Activated CD8-positive, alpha-beta memory T cell treated with anti-CD3 and anti-CD28 coated beads, Interleukin-2, amount 10 ng/mL, durations not matched to agents 7 days and 5 days (primary cell): Measurements from ENCODE around the gene TP73. TPM values are rescaled to one million over a fixed set of nuclear protein-coding genes. Genes with fewer than 3 reads are reported as not detected.

Experiments
- ATAC-seq: fragments of 150-1000 bp; cut with Tn5 transposase; one replicate; pipeline ENCODE4 v1.10.0; 2021; ENCODE audit warnings: moderate library complexity
- CTCF ChIA-PET: fragments of 350-600 bp; sonication (Branson Sonifier 250); formaldehyde crosslinking; loops from one replicate; lab custom pipeline; 2021; ENCODE audit warnings: antibody characterized with exemption; lab: Charles Lee
- DNase-seq: peaks from one replicate; pipeline ENCODE4 v3.0.0-alpha.2; 2020
- H3K27ac Mint-ChIP-seq: one replicate; pipeline ENCODE4 v1.8.0; 2021; ENCODE audit warnings: mild to moderate bottlenecking, mixed read lengths
- H3K27me3 Mint-ChIP-seq: one replicate; pipeline ENCODE4 v1.8.0; 2021; ENCODE audit warnings: mixed read lengths
- H3K36me3 Mint-ChIP-seq: one replicate; pipeline ENCODE4 v1.8.0; 2021; ENCODE audit warnings: mild to moderate bottlenecking, mixed read lengths
- H3K4me1 Mint-ChIP-seq: one replicate; pipeline ENCODE4 v1.8.0; 2021; ENCODE audit warnings: mixed read lengths
- H3K4me3 Mint-ChIP-seq: one replicate; pipeline ENCODE4 v1.8.0; 2021; ENCODE audit warnings: mild to moderate bottlenecking, moderate library complexity, mixed read lengths
- H3K9me3 Mint-ChIP-seq: one replicate; pipeline ENCODE4 v1.8.0; 2022; ENCODE audit warnings: low read depth, mixed read lengths
- total RNA-seq, 2 experiments: library from RNA; stranded (reverse); gene quantifications; one replicate each; pipeline ENCODE4 v1.2.3, GENCODE V29; 2021

Gene TP73
- total RNA-seq, 2 experiments from 2014 or later: 2.1 to 15.2 TPM

DNA sequence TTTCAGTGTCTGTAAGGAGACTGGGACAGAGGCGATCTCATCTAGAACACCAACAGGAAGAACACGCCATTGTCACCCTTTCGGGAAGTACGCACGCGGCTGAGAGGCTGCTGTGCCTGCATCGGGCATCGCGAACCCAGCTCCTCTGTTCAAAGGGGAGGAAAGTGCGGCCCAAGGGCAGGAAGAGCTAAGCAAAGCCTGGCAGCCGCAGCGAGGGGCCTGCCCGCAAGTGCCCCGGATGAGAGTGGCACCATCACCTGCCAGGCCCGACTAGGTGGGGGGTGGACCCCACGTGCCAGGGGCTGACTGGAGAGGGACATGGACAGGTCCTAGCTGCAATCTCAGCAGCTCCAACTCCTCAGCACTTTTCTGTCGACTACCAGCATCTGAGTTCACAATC, 20.0 kb upstream of the TP73 start:
- ATAC-seq: no peak
- DNase-seq: no peak
- Mint-ChIP-seq H3K4me1 (peaks cover 4% of the 10 kb centered on the region), H3K36me3 (peaks cover 7% of the 10 kb centered on the region), H3K9me3 (no peaks in the 10 kb centered on the region), H3K27ac (no peak overlapping the region), H3K27me3 (no peaks in the 10 kb centered on the region), H3K4me3 (no peak overlapping the region)
- CTCF ChIA-PET: interaction anchor here (1.2 to 1.5 kb wide), 2 partner anchors 12 to 13 kb away, joined by 3 to 5 read pairs; no protein-coding TSS in a partner anchor

DNA sequence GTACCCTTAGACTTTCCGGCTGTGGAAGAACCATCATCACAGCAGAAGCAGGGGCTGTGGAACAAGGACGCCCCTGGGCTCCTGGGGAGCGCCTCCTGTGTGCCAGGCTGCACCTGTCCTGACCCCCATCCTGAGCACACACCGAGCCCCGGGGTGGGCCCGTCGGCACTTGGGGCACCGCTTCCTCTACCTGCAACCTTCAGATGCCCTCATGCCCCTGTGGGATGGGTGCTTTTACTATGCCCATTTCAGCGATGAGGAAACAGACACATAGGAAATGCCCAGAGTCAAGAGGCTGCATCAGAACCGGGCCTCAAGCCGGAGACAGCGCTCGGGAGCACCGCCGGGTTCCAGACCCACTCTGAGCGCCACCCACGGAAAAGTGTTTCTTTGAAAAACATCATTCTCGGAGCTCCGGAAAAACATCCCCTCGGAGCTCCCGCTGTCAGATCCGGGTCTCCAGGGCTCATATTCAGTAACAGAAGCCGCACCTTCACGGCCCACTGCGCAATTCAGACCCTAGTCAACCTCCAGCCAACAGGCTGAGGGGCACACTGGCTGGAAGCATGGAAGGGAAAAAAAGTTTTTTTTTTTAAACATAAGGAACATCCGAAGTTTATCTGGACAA, 19.5 kb upstream of the TP73 start:
- Mint-ChIP-seq H3K27me3 (no peaks in the 10 kb centered on the region), H3K27ac (no peak overlapping the region)

DNA sequence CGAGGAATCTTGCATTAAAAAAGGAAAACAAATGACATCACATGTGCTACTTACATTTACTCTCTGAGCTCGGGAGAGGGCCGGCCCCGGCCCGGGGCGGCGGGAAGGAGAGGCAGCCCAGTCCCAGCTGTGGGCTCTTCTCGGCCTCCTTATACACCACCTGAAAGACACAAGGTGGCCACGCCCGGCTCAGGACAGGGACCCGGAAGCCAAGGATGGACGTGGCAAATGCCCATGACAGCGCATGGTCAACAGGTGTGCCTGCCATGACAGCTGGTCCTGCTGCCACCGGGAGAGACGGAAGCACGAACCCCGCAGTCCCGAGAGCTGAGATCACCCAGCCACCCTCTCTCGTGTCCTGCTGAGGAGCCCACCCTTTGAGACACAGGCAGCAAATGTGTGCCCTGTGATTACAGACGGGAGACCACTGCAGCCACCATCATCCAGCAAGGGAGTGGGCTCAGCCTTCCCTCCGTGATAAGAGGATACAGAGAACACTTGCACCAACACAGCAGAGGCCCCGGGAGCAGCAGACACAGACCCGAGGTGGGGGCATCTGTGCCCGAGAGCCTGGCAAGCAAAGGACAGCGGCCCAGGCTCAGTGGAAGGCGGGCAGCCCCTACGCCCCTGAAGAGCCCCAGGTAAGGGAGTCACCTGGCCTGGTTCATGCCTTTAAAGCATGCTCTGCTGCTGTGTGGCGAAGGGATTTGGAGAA, 18.8 kb upstream of the TP73 start:
- H3K27me3 Mint-ChIP-seq: no peaks in the 10 kb centered on the region

More for the DNA sequence above, 19.5 kb upstream of the TP73 start:
- H3K4me1 Mint-ChIP-seq: peaks cover 4% of the 10 kb centered on the region
- no peaks in the 10 kb centered on the region for H3K9me3 Mint-ChIP-seq
- DNase-seq (no peak), ATAC-seq (no peak)
- H3K36me3 Mint-ChIP-seq: peaks cover 7% of the 10 kb centered on the region
- H3K4me3 Mint-ChIP-seq: no peak overlapping the region
- CTCF ChIA-PET: interaction anchor here (1.2 to 1.5 kb wide), 2 partner anchors 13 to 14 kb away, joined by 3 to 5 read pairs; no protein-coding TSS in a partner anchor

GRCh38 chr1:3634059-3634800, 18.1 kb upstream of the TP73 start:
- ATAC-seq (no peak), DNase-seq (no peak)
- CTCF ChIA-PET: no interaction called here
- no peak overlapping the region for H3K27ac Mint-ChIP-seq
- H3K36me3 Mint-ChIP-seq: peaks cover 13% of the 10 kb centered on the region
- no peak overlapping the region for H3K4me3 Mint-ChIP-seq
- no peaks in the 10 kb centered on the region for H3K9me3 Mint-ChIP-seq
- H3K4me1 Mint-ChIP-seq: peaks cover 4% of the 10 kb centered on the region
- no peaks in the 10 kb centered on the region for H3K27me3 Mint-ChIP-seq

More for the DNA sequence above, 18.8 kb upstream of the TP73 start:
- Mint-ChIP-seq H3K4me3 (no peak overlapping the region), H3K36me3 (peaks cover 9% of the 10 kb centered on the region), H3K4me1 (peaks cover 4% of the 10 kb centered on the region), H3K9me3 (no peaks in the 10 kb centered on the region), H3K27ac (no peak overlapping the region)
- CTCF ChIA-PET: no interaction called here
- no peak for DNase-seq
- no peak for ATAC-seq

DNA sequence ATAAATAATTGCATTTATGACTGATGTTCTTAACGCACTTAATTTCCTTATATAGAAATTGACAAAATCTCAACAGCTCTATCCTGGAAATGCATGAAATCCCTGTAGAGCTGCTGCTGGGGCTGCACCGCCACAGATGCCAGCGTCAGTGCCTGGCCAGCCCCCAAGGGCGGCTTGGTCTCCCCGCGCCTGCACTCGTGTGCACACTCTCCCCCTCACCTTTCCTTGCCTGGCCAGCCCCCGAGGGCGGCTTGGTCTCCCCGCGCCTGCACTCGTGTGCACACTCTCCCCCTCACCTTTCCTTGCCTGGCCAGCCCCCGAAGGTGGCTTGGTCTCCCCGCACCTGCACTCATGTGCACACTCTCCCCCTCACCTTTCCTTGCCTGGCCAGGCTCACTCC, 16.2 kb upstream of the TP73 start:
- no peak for DNase-seq
- Mint-ChIP-seq H3K4me3 (no peak overlapping the region), H3K9me3 (no peaks in the 10 kb centered on the region), H3K27me3 (no peaks in the 10 kb centered on the region), H3K4me1 (no peaks in the 10 kb centered on the region), H3K27ac (no peak overlapping the region), H3K36me3 (peaks cover 13% of the 10 kb centered on the region)
- CTCF ChIA-PET: interaction anchor here (1.5 kb wide), 1 partner anchor 17 kb away, joined by 3 read pairs; no protein-coding TSS in a partner anchor
- ATAC-seq: no peak

GRCh38 chr1:3636531-3636930, 15.8 kb upstream of the TP73 start:
- CTCF ChIA-PET: interaction anchor here (1.5 kb wide), 1 partner anchor 18 kb away, joined by 3 read pairs; no protein-coding TSS in a partner anchor
- DNase-seq (no peak), ATAC-seq (no peak)
- no peak overlapping the region for H3K4me3 Mint-ChIP-seq
- no peaks in the 10 kb centered on the region for H3K4me1 Mint-ChIP-seq
- H3K9me3 Mint-ChIP-seq: no peaks in the 10 kb centered on the region
- peaks cover 13% of the 10 kb centered on the region for H3K36me3 Mint-ChIP-seq
- no peak overlapping the region for H3K27ac Mint-ChIP-seq
- no peaks in the 10 kb centered on the region for H3K27me3 Mint-ChIP-seq

DNA sequence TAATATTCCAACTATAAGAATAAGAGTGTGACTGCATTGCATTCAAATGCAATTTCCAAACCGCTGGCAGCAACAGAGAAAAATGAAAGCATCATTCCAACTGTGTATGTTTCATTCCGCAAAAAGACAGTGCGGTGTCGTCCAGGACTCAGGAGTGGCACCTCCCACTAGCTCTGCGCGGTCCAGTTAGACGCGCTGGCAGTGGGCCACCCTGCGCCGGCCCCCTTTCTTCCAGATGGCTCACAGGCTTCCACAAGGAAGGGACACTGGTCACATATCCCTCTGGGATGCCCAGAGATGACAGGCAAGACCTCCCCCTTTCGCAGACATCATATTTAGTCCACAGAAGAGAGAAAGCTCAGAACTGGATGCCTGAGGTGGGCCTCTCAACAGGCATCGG, 14.3 kb upstream of the TP73 start:
- CTCF ChIA-PET: interaction anchor here (1.2 kb wide), 1 partner anchor 19 kb away, joined by 4 read pairs; no protein-coding TSS in a partner anchor

GRCh38 chr1:3638676-3639075, 13.6 kb upstream of the TP73 start:
- no peaks in the 10 kb centered on the region for H3K4me1 Mint-ChIP-seq
- no peak overlapping the region for H3K27ac Mint-ChIP-seq
- DNase-seq (no peak), ATAC-seq (no peak)
- H3K9me3 Mint-ChIP-seq: no peaks in the 10 kb centered on the region
- CTCF ChIA-PET: no interaction called here
- H3K27me3 Mint-ChIP-seq: no peaks in the 10 kb centered on the region
- peaks cover 14% of the 10 kb centered on the region for H3K36me3 Mint-ChIP-seq
- no peak overlapping the region for H3K4me3 Mint-ChIP-seq

More for the DNA sequence above, 14.3 kb upstream of the TP73 start:
- DNase-seq: no peak
- Mint-ChIP-seq H3K27me3 (no peaks in the 10 kb centered on the region), H3K27ac (no peak overlapping the region), H3K4me3 (no peak overlapping the region), H3K36me3 (peaks cover 14% of the 10 kb centered on the region), H3K4me1 (no peaks in the 10 kb centered on the region), H3K9me3 (no peaks in the 10 kb centered on the region)
- ATAC-seq: no peak

DNA sequence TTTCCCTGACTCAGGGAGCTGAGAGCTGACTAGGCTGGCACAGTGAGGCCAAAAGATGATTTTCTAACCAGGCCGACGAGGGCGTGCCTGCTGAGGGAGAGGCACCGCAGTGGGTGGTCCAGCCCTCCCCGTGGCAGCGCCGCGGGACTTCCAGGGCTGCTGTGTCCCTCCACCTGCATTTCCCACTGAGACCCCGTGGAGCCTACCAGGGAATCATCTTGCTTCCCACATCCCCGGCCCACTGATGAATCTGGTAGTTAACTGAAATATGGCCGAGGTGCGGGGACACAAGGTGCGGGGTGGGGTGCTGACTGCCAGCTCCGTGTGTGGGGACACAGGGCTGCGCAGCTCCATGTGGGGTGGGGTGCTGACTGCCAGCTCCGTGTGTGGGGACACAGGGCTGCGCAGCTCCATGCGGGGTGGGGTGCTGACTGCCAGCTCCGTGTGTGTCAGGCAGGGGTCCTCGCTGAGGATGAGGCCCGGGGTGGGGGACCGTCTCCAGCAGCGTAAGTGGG, 12.9 kb upstream of the TP73 start:
- Mint-ChIP-seq H3K4me1 (no peaks in the 10 kb centered on the region), H3K36me3 (peaks cover 13% of the 10 kb centered on the region), H3K4me3 (no peak overlapping the region), H3K27ac (no peak overlapping the region), H3K9me3 (no peaks in the 10 kb centered on the region), H3K27me3 (no peaks in the 10 kb centered on the region)
- no peak for ATAC-seq
- no peak for DNase-seq
- CTCF ChIA-PET: no interaction called here

DNA sequence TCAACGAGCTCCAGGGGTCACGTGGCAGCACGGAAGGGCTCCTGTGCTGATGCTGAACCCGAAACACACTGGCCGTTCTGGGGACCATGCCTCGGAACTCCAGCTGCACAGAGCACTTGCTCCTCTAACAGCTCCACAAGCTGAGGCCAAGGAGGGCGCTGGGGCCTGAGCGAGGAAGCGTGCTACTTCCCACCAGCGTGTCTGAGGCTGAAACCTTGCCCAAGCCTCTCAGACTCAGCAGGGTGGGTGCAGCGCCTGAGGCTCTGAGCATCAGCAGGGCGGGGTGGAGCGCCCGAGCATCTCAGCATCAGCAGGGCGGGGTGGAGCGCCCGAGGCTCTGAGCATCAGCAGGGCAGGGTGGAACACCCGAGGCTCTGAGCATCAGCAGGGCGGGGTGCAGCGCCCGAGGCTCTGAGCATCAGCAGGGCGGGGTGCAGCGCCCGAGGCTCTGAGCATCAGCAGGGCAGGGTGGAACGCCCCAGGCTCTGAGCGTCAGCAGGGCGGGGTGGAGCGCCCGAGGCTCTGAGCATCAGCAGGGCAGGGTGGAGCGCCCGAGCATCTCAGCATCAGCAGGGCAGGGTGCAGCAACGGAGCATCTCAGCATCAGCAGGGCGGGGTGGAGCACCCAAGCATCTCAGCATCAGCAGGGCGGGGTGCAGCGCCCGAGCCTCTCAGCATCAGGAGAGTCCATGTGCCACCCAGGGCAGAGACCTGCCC, 12.0 kb upstream of the TP73 start:
- H3K27me3 Mint-ChIP-seq: no peaks in the 10 kb centered on the region
- no peaks in the 10 kb centered on the region for H3K9me3 Mint-ChIP-seq
- H3K4me1 Mint-ChIP-seq: no peaks in the 10 kb centered on the region
- H3K36me3 Mint-ChIP-seq: peaks cover 14% of the 10 kb centered on the region
- DNase-seq: no peak
- CTCF ChIA-PET: no interaction called here
- no peak overlapping the region for H3K4me3 Mint-ChIP-seq
- ATAC-seq: no peak
- no peak overlapping the region for H3K27ac Mint-ChIP-seq

- ATAC-seq: no peak
- H3K9me3 Mint-ChIP-seq: no peaks in the 10 kb centered on the region
- no peak overlapping the region for H3K27ac Mint-ChIP-seq
- peaks cover 15% of the 10 kb centered on the region for H3K36me3 Mint-ChIP-seq
- CTCF ChIA-PET: no interaction called here
- H3K4me3 Mint-ChIP-seq: no peak overlapping the region
- H3K27me3 Mint-ChIP-seq: no peaks in the 10 kb centered on the region
- H3K4me1 Mint-ChIP-seq: no peaks in the 10 kb centered on the region
- no peak for DNase-seq
These were observed 11.1 kb upstream of the TP73 start for GRCh38 chr1:3641046-3641760.

GRCh38 chr1:3641816-3642215, 10.5 kb upstream of the TP73 start:
- DNase-seq: no peak
- no peaks in the 10 kb centered on the region for H3K9me3 Mint-ChIP-seq
- no peaks in the 10 kb centered on the region for H3K4me1 Mint-ChIP-seq
- CTCF ChIA-PET: no interaction called here
- H3K36me3 Mint-ChIP-seq: peaks cover 15% of the 10 kb centered on the region
- H3K4me3 Mint-ChIP-seq: no peak overlapping the region
- no peaks in the 10 kb centered on the region for H3K27me3 Mint-ChIP-seq
- no peak for ATAC-seq
- no peak overlapping the region for H3K27ac Mint-ChIP-seq
